ENCODE data around the gene GMPPA.
A peak's percentile ranks its signal among the peaks of the same experiment; 100 is the strongest.

The GMPPA gene

DNA sequence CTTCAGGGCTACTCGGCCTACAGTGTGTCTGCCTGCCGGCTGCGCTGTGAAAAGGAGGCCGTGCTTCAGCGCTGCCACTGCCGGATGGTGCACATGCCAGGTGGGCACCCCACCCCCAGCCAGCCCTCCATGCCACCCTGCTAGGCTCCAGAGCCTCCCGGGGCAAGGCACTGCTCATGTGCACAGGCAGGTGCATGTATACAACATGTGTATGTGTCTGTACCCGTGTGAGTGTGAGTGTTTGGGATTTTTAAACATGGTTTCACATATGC, 33.6 kb downstream of the GMPPA start:
- TF ChIP-seq, protein P1, sequence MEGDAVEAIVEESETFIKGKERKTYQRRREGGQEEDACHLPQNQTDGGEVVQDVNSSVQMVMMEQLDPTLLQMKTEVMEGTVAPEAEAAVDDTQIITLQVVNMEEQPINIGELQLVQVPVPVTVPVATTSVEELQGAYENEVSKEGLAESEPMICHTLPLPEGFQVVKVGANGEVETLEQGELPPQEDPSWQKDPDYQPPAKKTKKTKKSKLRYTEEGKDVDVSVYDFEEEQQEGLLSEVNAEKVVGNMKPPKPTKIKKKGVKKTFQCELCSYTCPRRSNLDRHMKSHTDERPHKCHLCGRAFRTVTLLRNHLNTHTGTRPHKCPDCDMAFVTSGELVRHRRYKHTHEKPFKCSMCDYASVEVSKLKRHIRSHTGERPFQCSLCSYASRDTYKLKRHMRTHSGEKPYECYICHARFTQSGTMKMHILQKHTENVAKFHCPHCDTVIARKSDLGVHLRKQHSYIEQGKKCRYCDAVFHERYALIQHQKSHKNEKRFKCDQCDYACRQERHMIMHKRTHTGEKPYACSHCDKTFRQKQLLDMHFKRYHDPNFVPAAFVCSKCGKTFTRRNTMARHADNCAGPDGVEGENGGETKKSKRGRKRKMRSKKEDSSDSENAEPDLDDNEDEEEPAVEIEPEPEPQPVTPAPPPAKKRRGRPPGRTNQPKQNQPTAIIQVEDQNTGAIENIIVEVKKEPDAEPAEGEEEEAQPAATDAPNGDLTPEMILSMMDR (IDR thresholded peaks at IDR 0.05; ENCODE audit: low read depth, low read length), result no peak
- no peak overlapping the region for H3K4me3 ChIP-seq (ENCODE audit: low read depth, low read length)
- in situ Hi-C loops (cut with HindIII; ENCODE audit: low sequenced_read_pairs), result no loop called here
- no peak for DNase-seq (ENCODE audit: low read depth, low spot score)

DNA sequence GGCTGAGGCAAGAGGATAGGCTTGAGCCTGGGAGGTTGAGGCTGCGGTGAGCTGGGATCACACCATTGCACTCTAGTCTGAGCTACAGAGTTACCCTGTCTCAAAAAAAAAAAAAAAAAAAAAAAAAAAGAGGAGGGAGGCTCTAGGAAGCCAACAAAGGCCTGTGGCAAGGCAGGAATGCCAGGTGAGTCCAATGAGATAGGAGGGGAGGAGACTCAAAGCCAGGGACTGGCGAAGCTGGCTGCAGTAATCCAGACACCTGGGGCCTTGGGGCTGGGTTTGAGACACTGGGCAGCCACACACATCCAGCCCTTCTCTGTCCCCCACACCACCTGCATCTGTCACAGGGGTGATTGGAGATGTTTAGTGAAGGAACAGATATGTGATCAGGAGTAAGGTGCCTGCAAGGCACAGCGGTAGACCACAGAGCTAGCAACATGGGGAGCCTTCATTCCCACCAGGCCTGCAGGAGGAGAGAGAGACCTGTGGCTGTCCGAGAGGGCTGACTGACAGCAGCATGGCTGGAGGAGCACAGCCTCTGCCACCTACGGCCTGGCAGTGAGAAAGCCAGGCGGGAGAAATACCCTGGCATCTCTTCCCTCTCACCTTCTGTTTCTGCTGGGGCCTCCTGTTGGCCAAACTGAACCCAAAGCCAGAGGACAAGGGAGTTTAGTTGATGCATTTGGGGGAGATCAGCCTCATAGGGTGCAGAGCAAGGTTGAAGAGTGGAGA, 35.4 kb downstream of the GMPPA start:
- in situ Hi-C loops (cut with HindIII; ENCODE audit: low sequenced_read_pairs), result no loop called here
- no peak overlapping the region for H3K4me3 ChIP-seq (ENCODE audit: low read depth, low read length)
- TF ChIP-seq, protein P1 (IDR thresholded peaks at IDR 0.05; ENCODE audit: low read depth, low read length), result no peak
- no peak for DNase-seq (ENCODE audit: low read depth, low spot score)

DNA sequence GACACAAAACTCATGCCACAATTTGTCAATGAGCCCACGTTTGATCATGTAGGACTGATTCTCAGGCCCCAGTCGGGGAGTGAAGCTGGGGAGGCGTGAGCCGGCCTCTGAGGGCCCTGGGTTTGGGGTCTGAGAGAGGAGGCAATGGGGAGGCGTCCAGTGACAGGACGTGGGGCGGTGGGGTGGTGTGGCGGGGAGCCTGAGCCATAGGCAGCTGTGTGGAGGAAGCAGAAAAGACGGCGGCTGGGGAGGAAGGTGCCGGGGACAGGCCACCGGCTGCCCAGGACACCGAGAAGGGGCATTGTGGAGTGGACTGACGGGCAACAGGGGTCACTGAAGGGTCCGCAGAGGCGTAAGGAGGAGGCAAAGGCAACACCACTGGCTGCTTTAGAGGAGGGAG, 37.7 kb downstream of the GMPPA start:
- H3K4me3 ChIP-seq (ENCODE audit: low read depth, low read length), result no peak overlapping the region
- TF ChIP-seq, protein P1 (IDR thresholded peaks at IDR 0.05; ENCODE audit: low read depth, low read length), result no peak
- in situ Hi-C loops (cut with HindIII; ENCODE audit: low sequenced_read_pairs), result no loop called here
- DNase-seq (ENCODE audit: low read depth, low spot score), result no peak

DNA sequence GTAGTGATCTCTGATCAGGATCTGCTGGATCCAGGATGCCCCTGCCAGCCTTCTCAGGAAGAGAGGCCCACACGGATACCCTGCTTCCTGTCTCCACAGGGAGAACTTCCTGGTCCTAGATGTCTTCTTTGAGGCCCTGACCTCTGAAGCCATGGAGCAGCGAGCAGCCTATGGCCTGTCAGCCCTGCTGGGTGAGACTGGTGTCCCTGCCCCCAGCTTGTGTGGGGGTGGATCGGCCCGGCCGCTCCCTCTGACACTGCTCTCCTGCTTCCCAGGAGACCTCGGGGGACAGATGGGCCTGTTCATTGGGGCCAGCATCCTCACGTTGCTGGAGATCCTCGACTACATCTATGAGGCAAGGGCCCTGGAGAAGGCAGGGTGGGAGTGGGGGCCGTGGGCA, 38.3 kb downstream of the GMPPA start:
- DNase-seq (ENCODE audit: low read depth, low spot score), result no peak
- no peak overlapping the region for H3K4me3 ChIP-seq (ENCODE audit: low read depth, low read length)
- TF ChIP-seq, protein P1 (IDR thresholded peaks at IDR 0.05; ENCODE audit: low read depth, low read length), result no peak
- in situ Hi-C loops (cut with HindIII; ENCODE audit: low sequenced_read_pairs), result no loop called here

DNA sequence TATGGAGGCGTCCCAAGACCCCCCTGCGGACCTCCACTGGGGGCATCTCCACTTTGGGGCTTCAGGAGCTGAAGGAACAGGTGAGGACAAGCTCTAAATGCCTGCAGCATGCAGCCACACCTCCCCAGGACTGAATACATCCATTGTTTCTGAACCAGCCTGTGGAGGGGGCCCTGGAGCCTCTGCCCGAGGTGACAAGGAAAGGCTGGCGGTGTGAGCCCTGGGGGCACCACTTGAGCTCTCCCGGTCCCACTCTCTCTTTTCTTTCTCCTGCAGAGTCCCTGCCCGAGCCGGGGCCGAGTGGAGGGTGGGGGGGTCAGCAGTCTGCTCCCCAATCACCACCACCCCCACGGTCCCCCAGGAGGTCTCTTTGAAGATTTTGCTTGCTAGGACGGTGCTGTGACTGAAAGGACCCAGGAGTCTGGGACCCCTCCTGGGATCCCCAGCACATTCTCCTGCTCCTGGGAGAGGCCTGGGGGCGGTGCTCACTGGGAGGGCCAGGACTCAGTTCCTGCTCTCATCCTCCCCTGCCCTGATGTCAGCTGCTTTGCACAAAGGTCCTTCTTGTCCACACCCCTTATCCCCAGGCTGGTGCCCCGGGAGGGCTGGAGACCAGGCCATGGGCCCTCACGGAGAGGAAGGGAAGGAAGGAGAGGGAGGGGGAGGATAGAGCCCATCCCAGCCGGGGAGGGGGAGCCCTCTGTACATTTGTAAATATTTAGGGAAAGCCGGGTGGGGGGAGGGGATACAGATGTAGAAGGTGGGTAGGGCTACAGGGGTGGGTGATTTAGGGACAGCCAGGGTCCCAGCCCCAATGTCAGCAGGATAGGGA, 39.2 kb downstream of the GMPPA start:
- DNase-seq (ENCODE audit: low read depth, low spot score), result no peak
- in situ Hi-C loops (cut with HindIII; ENCODE audit: low sequenced_read_pairs), result no loop called here

DNA sequence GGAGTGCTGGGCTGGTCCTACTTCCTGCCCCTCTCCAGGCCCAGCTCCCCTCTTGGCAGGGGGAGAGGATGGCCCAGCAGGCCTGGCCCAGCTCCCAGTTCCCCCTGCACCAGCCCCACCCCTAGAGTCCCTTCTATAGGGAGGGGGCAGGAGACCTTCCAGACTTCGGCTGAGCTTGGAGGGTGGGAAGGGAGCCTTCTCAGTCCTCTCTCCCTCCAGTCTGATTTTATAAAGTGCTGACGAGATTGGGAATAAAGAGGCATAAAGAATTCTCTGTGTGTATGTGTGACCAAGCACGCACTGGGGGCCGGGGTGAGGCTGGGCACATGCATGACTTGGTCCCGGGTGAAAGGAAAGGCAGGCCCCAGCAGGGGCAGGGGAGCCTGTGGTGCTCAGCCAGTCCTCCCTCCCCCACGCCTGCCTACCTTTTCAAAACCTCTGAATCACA, 39.8 kb downstream of the GMPPA start:
- in situ Hi-C loops (cut with HindIII; ENCODE audit: low sequenced_read_pairs), result no loop called here
- peak; percentile 46 for DNase-seq (ENCODE audit: low read depth, low spot score)
- no peak overlapping the region for H3K4me3 ChIP-seq (ENCODE audit: low read depth, low read length)
- TF ChIP-seq, protein P1 (IDR thresholded peaks at IDR 0.05; ENCODE audit: low read depth, low read length), result no peak

More for the DNA sequence above, 39.2 kb downstream of the GMPPA start:
- TF ChIP-seq, protein P1 (IDR thresholded peaks at IDR 0.05; ENCODE audit: low read depth, low read length), result no peak
- no peak overlapping the region for H3K4me3 ChIP-seq (ENCODE audit: low read depth, low read length)
